ENCODE data around the gene DNAH2.

Gene DNAH2

DNA sequence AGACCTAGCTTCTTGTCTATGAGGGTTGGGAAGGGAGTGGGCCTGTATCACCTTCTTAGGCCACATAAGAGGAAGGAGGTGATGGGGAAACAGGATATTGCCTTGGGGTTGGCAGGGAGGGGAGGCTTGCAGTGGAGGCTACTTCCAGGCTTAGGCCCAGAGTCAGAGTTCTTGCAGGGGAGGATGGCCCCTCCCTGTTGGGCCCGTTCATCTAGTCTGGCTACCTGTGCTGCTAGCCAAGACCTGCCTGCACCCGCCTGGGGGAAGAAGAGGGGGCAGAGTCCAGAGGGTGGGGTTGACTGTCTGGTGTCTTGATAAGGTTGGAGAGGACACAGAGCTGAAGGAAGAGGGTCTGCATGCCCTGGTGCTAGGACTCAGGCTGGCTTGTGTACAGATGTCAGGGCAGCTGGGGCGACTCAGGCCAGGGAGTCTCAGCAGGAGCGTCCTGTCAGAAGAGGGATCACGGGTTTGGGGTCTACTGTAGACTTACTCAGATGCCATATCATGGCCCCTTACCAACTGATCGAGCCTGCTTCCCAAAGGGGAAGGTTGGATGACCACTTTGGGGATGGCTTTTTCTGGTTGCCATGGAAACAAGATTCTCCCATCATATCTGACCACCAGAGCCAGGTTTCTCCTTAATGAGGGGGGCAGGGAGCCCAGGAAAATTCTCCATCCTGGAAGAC is 121.8 kb downstream of the DNAH2 start:
- no peak for DNase-seq (ENCODE audit: low read depth)

DNA sequence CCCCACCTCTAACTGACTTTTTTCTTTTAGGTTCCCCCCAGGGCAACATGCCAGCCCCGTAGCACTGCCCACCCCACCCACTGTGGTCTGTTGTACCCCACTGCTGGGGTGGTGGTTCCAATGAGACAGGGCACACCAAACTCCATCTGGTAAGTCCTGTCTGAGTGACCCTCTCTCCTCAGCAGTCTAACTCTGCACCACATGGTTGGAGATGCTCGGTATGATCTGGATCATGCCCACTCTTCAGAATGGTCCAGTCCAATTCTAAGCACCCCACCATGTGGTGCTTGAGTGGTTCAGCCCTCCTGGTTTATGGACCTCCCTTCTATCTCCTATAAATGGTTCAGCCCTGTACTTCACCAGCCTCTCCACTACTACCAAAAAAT is 122.3 kb downstream of the DNAH2 start:
- no peak for DNase-seq (ENCODE audit: low read depth)

DNA sequence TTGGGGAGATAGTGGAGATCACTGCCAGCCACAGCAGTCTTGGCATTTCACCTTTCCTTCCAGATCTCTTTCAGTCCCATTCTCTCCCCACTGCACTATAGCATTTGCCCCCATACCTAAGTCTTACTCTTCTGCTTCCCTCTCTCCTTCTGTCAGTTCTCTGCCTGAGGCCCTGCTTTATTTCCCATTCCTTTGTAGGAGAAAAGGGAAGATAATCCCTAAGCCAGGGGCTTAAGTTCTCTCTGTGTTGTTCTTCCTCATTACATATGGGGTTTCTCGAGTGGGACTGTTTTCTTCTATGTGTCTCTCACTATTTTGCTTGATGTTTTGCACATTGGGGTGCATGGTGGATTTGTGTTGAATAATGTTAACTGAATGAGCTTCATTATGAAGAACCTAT is 122.9 kb downstream of the DNAH2 start:
- DNase-seq (ENCODE audit: low read depth) = no peak

DNA sequence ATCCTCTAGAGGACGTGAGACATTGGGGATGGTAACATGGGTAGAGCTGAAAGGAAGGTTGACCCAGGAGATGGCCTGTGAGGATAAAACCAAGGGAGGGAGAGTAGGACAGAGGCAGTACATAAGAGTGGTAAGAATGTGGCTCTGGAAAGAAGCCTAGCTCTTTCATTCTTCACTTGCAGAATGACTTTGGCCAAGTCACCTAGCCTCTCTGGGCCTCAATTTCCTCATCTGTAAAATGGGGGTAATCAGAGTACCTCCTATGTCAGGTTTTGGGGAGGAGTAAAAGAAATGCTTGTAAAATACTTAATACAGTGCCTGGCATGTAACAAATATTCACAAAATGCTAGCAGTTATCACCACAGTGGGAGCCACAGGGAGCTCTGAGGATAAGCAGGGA is 123.3 kb downstream of the DNAH2 start:
- DNase-seq (ENCODE audit: low read depth) = no peak

DNA sequence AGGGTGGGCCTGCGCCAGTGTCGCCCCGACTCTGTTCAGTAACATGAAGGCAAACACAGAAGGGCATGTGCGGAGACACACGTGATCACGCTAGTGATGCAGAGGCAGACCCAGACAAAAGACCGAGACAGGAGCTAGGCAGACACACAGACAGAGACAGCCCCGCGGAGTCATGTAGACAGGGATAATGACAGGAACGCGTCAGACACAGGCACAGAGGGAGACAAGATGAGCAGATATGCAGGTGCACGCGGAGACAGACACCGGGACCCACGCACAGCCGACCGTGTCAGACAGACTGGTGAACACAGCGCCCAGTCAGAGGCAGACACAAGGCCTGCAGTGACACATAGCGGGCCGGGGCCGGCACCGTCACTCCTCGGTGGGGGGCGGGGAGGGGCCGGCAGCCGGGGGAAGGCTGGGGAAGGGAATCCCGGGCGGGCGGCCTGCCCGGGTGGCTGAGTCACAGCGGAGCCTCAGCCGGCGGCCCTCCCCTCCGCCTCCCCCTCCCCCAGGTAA is 123.9 kb downstream of the DNAH2 start:
- DNase-seq (ENCODE audit: low read depth) = peak; percentile 92

DNA sequence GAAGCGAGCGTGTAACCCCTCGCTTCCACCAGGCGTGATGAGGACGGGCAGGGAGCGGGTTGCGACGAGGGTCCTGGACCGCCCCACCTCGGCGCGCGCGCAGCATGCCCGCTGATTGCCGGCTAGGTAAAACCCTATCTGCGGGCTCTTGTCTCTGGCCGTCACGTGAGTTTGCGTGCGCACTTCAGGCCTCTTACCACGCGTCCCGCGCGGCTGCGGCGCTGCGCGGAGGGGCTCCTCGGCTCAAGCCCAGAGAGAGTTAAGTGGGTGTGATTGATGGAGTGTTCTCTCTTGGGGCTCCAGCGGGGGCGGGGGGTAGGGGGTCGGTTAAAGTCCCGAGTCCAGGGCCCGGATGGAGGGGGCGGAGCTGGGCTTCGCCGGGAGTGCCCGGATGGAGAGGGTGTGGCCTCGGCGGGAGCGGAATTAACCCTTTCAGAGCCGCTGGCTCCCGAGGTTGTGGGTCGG is 124.4 kb downstream of the DNAH2 start:
- peak; percentile 79 for DNase-seq (ENCODE audit: low read depth)

DNA sequence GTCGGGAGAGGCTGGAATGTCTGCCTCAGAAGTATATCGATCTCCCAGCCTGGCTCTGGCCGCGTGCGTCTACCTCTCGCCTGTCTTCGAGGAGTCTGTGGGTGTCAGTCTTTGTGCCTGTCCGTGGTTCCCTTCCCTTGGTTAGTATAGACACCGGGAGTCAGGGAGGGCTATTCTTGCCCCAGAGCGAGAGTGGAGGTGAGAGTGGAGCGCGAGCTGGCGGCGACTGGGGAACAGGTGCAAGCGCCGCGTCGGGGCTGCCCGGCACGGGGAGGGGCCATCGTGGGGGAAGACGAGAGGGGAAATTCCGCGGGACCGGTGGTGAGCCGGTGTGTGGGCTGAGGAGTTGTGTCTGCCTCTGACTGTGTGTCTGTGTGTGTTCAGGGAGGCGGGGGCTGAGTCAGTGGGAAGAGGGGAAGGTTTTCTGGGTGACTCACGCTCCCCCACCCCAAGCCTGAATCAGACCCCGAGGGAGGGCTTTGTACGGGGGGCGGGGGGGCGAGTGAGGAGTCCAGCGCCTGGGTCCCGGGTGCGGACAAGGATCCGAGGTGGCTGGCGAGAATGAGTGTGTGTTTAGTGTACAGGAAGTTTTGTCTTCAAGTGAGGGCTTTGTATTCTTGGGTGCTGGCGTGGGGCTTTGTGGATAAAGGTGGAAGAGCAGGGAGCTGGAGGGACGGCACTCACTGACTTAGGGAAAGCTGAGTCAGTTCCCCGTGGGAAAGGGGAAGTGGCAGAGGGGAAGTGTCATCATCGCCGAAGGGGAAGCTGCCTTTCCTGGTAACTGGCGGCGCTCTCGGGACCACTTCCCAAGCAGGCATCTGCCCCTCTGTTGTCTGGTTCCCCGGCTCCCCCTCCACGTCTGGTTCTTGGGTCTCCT is 125.1 kb downstream of the DNAH2 start:
- peak; percentile 95 for DNase-seq (ENCODE audit: low read depth)

DNA sequence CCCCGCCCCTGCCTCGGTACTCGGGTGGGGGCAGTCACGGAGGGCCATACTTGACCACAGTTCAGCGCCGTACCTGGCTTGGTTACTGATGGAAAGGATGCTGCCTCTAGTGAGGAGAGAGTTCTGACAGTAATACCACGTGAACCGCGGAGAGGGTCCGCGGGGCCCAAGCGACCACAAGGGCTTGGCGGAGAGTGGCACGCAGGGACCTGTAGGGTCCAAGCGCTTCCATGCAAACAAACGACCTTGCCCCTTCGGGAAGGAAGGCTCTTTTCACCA is 125.7 kb downstream of the DNAH2 start:
- DNase-seq (ENCODE audit: low read depth) = peak; percentile 47

DNA sequence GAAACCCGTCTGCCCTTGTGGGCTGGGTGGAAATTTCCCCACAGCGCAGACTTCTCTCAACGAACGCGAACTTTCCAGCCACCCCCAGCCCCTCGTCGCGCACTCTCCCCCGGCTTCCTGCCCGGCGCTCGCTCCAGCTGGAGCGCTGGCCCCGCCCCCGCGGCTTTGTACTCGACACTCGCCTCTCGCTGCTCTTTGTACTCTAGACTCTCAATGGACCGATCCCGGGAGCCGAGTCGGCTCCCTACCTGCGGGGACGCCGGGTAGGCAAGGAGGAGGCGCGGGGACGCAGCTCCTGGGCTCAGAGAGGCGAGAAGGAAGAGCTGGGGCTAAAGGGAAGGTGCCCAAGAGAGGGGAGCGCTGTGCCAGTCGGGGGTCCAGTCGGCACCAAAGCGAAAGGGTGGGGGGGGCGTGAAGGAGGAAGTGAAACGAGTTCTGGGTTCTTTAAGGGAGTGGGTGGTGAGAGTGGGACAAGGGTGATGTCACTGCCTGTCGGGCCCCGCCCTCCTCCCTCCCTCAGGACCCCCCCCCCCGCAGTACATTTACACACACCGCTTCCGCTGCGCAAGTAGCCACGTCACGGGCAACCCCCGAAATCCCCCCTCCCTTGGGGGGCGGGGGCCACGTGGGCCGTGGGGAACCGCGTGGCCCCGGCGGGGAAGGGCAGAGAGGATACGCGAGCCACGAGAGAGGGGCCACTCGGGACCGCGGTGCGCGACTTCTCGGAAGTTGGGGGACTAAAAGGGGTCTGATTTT is 126.2 kb downstream of the DNAH2 start:
- peak; percentile 83 for DNase-seq (ENCODE audit: low read depth)

DNA sequence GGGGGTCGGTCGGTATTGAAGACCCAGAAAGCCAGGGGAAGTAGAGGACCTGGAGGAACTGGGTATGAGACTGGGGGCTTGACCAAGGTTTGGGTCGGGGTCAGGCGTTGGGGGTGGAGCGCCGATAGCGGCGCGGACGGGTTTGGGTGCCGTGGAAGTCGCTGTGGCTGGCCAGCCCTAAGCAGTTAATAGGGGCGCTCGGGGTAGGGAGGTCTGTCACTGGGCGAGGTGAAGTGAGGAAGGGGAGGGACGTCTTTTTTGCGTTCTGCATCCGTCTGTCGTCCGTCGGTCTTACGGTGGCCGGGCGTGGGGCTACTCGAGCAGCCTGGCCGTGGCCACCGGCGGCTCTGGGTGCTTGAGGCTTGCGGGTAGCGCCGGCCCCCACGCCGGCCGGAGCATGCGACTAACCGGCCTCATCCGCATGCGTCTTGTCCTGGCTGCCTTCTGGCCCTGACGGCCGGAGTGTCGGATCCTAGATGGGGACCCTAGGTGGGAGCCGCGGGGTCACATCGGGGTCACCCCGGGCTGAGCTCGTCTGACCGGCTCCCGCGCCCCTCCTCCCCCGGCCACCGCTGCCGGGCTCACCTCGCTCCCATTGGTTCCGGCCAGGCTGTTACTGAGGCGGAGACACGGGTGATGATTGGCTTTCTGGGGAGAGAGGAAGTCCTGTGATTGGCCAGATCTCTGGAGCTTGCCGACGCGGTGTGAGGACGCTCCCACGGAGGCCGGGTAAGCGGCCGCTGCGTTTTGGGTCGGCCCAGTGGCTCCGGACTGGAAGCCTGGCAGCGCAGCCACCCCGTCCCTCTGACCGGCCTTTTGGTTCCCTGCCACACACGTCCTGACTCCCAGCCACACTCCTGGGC is 127.0 kb downstream of the DNAH2 start:
- DNase-seq (ENCODE audit: low read depth) = peak; percentile 80

DNA sequence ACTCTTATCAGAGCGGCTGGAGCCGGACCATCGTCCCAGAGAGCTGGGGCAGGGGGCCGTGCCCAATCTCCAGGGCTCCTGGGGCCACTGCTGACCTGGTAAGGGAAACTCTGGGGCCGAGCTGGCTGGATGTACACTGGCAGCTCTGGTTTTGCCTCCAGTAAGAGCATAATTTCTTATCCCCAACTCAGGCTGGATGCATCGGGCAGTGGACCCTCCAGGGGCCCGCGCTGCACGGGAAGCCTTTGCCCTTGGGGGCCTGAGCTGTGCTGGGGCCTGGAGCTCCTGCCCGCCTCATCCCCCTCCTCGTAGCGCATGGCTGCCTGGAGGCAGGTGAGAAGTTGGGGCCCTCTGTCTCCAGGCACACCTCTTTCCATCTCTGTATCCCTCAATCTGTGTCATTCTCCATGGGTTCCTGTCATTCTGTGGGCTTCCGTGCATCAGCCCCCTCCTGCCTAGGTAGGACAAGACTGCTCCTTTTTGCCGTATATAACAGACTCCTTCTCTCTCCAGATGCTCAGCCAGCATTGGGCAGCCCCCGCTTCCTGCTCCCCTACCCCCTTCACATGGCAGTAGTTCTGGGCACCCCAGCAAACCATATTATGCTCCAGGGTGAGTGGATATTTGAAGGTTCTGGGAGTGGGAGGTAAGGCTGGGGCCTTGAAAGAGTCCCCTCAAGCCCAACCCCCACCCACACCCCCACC is 128.0 kb downstream of the DNAH2 start:
- no peak for DNase-seq (ENCODE audit: low read depth)

DNA sequence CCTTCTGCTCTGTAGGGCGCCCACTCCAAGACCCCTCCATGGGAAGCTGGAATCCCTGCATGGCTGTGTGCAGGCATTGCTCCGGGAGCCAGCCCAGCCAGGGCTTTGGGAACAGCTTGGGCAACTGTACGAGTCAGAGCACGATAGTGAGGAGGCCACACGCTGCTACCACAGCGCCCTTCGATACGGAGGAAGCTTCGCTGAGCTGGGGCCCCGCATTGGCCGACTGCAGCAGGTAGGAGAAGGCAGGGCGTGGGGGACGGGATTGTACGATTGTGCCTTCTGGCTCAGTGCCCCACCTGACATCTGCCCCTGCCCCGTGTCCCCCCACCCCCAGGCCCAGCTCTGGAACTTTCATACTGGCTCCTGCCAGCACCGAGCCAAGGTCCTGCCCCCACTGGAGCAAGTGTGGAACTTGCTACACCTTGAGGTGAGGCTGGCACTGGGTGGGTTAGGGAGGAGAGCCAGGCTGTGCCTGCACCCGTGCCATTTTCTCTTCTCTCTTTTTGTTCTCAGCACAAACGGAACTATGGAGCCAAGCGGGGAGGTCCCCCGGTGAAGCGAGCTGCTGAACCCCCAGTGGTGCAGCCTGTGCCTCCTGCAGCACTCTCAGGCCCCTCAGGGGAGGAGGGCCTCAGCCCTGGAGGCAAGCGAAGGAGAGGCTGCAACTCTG is 128.7 kb downstream of the DNAH2 start:
- DNase-seq (ENCODE audit: low read depth) = no peak

DNA sequence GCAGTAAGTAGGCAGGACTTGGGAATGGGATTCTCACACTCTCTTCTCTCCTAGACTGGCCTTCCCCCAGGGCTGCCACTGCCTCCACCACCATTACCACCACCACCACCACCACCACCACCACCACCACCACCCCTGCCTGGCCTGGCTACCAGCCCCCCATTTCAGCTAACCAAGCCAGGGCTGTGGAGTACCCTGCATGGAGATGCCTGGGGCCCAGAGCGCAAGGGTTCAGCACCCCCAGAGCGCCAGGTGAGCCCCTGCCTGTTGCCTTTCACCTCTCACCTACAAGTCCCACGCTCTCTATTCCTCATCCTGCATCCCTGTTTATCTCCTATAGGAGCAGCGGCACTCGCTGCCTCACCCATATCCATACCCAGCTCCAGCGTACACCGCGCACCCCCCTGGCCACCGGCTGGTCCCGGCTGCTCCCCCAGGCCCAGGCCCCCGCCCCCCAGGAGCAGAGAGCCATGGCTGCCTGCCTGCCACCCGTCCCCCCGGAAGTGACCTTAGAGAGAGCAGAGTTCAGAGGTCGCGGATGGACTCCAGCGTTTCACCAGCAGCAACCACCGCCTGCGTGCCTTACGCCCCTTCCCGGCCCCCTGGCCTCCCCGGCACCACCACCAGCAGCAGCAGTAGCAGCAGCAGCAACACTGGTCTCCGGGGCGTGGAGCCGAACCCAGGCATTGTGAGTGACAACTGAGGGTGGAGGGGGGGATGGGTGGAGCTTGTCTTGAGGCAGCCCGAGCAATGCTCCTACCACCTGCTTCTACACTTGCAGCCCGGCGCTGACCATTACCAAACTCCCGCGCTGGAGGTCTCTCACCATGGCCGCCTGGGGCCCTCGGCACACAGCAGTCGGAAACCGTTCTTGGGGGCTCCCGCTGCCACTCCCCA is 129.5 kb downstream of the DNAH2 start:
- no peak for DNase-seq (ENCODE audit: low read depth)

DNA sequence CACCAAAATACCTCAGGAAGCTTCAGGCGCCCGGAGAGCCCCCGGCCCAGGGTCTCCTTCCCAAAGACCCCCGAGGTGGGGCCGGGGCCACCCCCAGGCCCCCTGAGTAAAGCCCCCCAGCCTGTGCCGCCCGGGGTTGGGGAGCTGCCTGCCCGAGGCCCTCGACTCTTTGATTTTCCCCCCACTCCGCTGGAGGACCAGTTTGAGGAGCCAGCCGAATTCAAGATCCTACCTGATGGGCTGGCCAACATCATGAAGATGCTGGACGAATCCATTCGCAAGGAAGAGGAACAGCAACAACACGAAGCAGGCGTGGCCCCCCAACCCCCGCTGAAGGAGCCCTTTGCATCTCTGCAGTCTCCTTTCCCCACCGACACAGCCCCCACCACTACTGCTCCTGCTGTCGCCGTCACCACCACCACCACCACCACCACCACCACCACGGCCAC is 130.6 kb downstream of the DNAH2 start:
- DNase-seq (ENCODE audit: low read depth) = no peak

DNA sequence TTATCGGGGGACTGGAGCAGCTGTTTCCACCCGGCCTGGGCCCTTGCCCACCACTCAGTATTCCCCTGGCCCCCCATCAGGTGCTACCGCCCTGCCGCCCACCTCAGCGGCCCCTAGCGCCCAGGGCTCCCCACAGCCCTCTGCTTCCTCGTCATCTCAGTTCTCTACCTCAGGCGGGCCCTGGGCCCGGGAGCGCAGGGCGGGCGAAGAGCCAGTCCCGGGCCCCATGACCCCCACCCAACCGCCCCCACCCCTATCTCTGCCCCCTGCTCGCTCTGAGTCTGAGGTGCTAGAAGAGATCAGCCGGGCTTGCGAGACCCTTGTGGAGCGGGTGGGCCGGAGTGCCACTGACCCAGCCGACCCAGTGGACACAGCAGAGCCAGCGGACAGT is 131.2 kb downstream of the DNAH2 start:
- DNase-seq (ENCODE audit: low read depth) = no peak

DNA sequence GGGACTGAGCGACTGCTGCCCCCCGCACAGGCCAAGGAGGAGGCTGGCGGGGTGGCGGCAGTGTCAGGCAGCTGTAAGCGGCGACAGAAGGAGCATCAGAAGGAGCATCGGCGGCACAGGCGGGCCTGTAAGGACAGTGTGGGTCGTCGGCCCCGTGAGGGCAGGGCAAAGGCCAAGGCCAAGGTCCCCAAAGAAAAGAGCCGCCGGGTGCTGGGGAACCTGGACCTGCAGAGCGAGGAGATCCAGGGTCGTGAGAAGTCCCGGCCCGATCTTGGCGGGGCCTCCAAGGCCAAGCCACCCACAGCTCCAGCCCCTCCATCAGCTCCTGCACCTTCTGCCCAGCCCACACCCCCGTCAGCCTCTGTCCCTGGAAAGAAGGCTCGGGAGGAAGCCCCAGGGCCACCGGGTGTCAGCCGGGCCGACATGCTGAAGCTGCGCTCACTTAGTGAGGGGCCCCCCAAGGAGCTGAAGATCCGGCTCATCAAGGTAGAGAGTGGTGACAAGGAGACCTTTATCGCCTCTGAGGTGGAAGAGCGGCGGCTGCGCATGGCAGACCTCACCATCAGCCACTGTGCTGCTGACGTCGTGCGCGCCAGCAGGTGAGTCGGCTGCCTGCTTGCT is 131.7 kb downstream of the DNAH2 start:
- DNase-seq (ENCODE audit: low read depth) = no peak

DNA sequence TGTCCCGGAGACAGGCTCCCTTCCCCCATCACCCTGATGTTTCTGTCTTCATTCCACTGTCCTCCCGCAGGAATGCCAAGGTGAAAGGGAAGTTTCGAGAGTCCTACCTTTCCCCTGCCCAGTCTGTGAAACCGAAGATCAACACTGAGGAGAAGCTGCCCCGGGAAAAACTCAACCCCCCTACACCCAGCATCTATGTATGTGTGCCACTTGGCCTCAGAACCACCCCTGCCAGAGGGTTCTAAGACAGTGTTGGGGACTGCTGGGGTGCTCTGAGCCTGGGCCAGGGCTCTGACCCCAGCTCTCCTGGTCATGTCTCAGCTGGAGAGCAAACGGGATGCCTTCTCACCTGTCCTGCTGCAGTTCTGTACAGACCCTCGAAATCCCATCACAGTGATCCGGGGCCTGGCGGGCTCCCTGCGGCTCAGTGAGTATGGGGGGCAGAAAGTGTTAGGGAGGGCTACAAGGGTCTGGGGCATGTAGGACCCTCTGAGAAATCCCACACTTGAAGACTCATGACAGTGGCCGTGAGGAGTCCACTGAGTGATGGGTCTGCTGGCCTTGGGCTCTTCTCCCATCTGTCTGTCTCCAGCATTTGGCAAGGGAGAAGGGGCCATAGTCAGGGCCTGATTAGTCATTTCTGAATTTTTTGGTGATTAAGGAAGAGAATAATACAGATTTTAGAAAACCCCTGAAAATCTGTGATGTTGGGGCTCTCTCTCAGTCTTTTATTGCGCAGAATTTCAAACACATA is 132.4 kb downstream of the DNAH2 start:
- DNase-seq (ENCODE audit: low read depth) = no peak

All from stimulated activated CD8-positive, alpha-beta memory T cell treated with anti-CD3 and anti-CD28 coated beads, Interleukin-4, amount 100 ng/mL, for 24 hours (primary cell).